Kasumi-1 (cell line): ENCODE measurements around the gene SCN10A.
A peak's percentile ranks its signal among the peaks of the same experiment; 100 is the strongest.

ENCODE experiments used
- DNase-seq, 2 experiments: peaks; one replicate each; lab custom pipeline; 2025; lab: John Stamatoyannopoulos, UW

SCN10A gene

GRCh38 chr3:38816026-38816425 is at the start of gene SCN10A:
TSS of gene SCN10A (minus strand) at chr3:38816217. CDS start at chr3:38794010, 22,207 bp downstream.
- no peak for DNase-seq

DNA sequence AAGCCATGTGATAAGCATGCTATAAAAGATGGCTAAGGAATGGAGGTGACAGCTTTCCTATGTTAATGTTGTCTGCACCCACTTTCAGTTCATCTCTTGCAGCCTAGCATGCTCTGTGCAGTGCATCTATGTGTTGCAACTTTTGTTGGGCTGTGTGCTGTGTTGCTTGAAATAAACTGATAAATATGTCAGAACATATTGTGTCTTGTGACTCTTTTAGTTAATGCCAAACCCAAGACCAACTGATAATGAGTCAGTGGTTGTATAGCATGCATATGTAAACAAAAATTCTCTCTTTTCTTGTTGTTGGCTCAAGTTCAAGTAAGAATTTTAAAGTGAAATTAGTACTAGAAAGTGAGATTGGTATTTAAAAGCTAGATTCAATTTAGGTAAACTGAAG is 37.0 kb upstream of the SCN10A start:
- no peak for DNase-seq

DNA sequence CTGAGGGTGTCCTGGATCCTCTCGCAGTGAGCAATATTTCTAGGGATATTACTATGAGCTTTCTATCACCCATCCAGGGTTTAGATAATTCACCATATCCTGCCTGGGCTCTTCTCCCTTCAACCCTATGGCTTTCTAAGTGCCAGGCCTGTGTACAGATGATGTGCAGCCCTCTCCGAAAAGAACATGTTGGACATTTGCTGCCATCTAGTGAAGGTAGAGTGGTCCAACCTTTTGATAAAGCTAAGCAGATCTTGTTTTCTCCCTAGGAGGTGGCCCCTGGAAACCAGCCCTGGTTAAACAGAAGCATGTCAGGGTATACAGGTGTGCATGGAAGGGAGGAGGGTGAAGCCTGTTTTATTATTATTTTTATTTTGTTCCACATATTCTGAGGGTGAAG is 27.9 kb upstream of the SCN10A start:
- DNase-seq: peak; percentile 37 to 64

- DNase-seq: no peak
Measured at GRCh38 chr3:38842266-38842965, 26.4 kb upstream of the SCN10A start.

- no peak for DNase-seq
Measured at GRCh38 chr3:38840987-38841386, 25.0 kb upstream of the SCN10A start.

DNA sequence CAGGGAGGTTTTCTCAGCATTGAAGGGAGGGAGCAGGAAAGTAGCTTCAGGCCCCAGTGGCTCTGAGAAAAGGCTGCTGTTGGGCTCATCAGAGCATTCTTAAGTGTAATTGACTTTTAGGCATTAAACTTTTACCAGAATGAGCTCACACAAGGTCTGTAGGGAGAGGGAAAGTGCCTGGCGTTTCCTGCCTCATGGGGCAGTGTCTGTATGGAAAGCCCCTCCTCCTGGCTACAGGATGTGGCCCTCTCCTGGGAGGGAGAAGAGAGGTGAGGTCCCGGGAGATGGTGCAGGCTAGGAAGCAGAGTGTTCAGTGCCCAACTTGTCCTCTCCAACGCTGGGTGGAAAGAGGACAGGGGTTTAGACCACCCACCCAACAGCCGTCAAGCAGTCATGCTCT is 21.3 kb upstream of the SCN10A start:
- DNase-seq: no peak

- DNase-seq: no peak
Measured at GRCh38 chr3:38836561-38836960, 20.5 kb upstream of the SCN10A start.

DNA sequence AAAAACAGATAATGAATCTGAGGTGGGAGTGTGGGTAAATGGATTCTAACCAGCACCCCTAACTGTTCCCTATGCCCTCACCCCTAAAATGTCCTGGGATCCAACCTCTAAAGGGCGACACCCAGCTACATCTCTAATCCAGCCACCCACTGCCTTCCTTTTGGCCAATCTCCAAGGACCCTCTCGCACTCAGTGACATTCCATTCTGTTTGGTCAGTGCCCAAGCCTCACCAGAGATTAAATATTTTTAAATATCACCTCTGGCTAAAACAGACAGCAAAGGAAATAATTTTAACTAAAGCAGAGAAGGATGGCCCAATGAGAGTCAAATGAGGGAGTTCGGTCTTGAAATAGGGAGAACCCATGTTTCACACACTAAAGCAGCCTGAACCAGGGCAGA is 19.9 kb upstream of the SCN10A start:
- no peak for DNase-seq

DNA sequence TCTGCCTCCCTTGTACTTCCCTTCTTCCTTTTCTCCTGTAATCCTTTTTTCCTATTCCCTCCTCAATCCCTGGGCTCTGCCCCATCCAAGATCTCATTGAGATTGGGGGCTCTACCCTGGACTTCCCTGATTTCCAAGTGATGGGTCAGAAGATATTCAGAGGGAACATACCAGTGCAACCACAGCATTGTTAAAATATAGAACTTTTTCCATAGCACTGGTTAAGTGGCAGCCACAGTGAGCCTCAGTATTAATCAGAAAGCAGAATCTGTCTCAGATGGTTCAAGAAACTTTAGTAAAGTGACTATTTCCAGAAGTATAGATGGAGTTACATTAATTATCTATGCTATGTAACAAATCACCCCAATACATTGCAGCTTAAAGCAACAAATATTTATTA is 18.7 kb upstream of the SCN10A start:
- DNase-seq: no peak

GRCh38 chr3:38834110-38834509 is 18.1 kb upstream of the SCN10A start:
- peak; percentile 43 to 56 for DNase-seq

DNA sequence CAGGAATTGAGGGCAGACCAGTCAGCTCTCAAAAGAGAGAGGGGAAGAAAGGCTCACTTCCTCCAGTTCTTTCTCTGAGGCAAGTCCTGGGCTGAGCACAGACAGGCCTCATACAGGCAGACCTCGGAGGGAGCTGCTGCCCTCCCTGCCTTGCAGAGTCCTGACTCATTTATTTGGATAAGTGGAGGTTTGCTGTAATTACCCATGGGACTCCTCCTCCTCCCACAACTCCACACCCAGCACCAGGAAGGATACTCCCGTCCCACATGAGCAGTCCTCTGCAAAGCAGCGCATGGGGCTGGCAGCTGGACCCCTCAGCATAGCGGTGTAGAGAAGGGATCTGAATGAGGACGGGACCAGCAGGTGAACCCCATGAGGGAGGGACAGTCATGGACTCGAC is 13.4 kb upstream of the SCN10A start:
- no peak for DNase-seq

GRCh38 chr3:38828681-38829080 is 12.7 kb upstream of the SCN10A start:
- no peak for DNase-seq

DNA sequence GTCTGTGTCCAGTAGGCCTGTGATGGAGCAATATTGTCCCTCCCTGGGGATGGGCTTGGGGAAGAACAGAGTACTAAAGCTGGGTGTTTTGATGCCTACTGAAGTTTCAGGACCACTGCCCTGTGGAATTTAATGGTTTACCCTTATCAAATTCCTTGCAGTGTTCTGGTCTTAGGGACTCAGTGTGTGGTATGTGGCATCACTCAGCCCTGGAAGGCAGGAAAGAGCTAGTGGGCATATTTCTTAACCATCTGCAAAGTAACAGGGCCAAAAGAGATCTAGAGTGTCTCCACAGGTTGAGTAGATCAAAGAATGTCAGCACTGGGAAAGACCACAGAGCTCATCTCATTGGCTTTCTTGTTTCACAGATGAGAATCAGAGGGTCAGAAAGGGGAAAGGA is 11.8 kb upstream of the SCN10A start:
- no peak for DNase-seq

GRCh38 chr3:38826001-38826400 is 10.0 kb upstream of the SCN10A start:
- no peak for DNase-seq

DNA sequence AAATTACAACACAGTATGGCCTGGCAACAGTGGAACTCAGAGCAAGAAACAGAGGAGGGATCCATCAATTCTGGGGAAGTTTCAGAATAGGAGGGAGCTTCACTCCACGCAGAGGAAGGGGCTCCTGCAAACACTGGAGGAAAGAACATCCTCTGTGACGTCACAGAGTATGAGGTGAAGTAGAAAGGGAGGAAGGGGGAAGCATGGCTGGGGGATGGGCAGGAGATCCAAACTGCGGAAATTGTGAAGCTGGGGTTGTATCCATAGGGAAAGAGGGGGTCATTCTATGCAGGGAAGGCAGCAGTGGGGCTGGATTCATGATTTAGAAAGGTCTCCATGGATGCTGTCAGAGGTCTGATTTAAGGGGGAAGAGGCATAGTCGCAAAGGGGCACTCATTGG is 8.3 kb upstream of the SCN10A start:
- DNase-seq: no peak

DNA sequence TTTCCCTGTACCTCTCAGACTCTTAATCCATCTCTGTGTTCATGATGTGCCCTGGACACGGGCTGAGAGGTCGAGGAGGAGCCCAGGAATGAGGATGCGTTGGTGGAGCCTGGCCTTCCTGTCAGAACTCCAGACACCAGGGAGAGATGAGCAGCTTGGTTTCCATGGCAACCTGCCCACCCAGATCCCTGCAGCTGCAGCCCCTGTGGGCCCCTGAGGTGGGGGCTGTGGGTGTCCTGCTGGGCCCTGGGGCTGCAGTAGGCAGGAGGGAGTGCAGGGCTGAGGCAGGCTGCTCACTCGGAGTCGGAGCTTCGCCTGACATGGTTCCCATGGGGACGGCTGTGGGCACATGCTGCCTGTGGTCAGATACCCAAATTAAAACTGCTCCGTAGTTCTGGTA is 7.7 kb upstream of the SCN10A start:
- no peak for DNase-seq

DNA sequence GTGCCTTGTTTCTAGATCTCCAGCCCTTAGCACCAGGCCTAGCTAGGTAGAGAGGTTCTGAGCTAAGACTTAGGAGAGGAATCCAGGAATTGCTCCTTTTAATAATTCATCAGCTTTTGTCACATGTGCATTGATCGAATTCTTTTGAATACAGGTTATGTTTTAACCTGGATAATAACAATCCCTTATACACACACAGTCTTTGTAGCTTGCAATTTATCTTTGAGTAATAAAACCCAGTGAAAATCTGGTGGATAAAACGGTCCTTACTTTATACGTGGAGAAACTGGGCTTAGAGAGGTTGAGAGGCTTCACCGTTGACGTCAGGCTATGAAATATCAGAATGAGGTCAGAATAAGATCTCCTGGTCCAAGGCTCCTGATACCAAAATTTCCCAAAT is 7.2 kb upstream of the SCN10A start:
- no peak for DNase-seq

GRCh38 chr3:38811822-38812221 is 4.2 kb downstream of the SCN10A start:
- DNase-seq: no peak

DNA sequence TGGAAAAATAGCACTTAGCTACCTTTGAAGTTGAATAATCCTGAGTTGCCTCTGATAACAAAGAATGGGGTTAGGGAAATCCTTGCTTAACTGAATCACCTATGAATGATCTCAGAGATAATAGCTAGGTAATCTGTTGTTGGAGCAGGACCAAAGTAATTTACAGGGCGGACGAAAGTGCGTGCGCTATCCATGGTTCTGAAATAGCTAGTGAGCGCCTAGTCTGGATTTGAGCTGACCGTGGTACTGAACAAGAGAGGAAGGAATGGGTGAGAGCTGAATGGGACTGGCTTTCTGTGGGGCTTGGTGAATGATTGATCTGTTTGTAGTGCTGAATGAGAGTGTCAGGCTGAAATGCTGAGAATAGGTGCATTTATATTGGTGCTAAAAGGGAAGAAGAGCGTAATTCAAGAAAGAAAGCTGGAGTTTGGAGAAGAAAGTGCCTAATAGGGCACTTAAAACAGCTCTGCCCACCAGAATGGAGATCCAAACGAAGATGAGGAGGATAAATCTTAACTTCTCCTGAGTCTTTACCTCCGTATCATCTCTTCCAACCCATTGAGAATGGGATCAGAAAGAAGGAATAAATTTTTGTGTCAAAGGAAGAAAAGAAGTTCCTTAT is 10.1 kb downstream of the SCN10A start:
- DNase-seq: peak; percentile 85 to 92

- DNase-seq: no peak
Measured at GRCh38 chr3:38805004-38805403, 11.0 kb downstream of the SCN10A start.

DNA sequence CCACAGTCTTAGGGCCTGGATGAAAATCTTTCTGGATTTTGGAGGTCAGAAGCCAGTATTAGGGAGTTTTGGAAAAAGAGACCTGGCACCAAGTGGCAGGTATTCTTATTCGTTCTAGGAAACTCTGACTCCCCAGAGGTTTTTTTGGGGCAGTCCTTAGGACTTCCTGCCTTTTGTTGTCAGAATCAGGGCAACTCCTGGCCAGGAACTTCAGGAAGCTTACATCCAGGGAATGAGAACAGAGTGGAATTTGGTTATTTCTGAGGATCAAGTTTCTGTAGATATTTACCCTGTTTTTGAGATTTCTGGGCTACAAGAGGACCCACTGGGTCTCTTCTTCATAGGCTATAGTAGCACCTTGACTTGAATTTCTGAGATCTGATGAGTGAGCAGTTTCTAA is 15.5 kb downstream of the SCN10A start:
- no peak for DNase-seq

- DNase-seq: no peak
Measured at GRCh38 chr3:38793721-38794120, 22.3 kb downstream of the SCN10A start.

DNA sequence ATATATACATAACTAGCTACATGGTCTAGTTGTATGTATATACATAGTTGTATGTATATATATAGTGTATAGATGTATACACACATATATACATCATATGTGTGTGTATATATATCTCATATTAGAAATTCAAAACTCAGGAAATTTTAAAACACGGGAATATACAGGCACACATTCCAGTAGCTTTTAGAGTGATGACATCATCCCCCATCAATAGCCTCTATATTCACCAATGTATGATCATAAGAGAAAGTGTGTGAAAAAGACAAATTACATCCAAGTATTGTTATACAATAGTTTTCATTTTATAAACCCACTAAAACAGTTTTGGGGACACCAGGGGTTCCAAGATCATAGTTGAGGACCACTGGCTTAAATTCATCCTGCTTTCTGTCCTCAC is 23.0 kb downstream of the SCN10A start:
- DNase-seq: no peak

GRCh38 chr3:38782148-38782547 is 33.9 kb downstream of the SCN10A start:
- DNase-seq: no peak
